LNCaP clone FGC (cell line): Measurements from ENCODE around the gene ECHS1.

Source experiments
- DNase-seq: peaks from one replicate; pipeline ENCODE4 v3.0.0-alpha.2; 2011; ENCODE audit warnings: low read depth
- H3K4me3 ChIP-seq: 2 replicates; pipeline ENCODE4 v1.5.1; 2011; ENCODE audit warnings: mild to moderate bottlenecking, low read depth, low read length, control low read depth
- TF ChIP-seq, protein P1 (sequence below): IDR thresholded peaks from 2 replicates; pipeline ENCODE4 v1.5.1; 2012; ENCODE audit warnings: mild to moderate bottlenecking; ENCODE audit not compliant: control insufficient read depth, insufficient read depth; ENCODE audit errors: extremely low read depth

ECHS1 gene

DNA sequence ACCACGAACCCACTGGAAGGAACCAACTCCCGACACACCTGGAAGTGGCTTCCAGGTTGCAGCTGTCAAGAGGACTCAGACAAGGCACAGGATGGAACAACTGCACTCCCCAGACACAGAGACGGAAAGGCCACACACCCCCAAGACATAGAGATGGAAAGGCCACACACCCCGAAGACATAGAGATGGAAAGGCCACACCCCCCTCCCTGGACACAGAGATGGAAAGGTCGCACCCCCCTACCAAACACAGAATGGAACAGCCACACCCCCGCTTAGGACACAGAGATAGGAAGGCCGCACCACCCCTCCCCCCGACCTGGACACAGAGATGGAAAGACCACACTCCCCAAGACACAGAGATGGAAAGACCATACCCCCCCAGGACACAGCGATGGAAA is 56.9 kb downstream of the ECHS1 start:
- DNase-seq: no peak
- H3K4me3 ChIP-seq: no peak overlapping the region
- TF ChIP-seq, protein P1, sequence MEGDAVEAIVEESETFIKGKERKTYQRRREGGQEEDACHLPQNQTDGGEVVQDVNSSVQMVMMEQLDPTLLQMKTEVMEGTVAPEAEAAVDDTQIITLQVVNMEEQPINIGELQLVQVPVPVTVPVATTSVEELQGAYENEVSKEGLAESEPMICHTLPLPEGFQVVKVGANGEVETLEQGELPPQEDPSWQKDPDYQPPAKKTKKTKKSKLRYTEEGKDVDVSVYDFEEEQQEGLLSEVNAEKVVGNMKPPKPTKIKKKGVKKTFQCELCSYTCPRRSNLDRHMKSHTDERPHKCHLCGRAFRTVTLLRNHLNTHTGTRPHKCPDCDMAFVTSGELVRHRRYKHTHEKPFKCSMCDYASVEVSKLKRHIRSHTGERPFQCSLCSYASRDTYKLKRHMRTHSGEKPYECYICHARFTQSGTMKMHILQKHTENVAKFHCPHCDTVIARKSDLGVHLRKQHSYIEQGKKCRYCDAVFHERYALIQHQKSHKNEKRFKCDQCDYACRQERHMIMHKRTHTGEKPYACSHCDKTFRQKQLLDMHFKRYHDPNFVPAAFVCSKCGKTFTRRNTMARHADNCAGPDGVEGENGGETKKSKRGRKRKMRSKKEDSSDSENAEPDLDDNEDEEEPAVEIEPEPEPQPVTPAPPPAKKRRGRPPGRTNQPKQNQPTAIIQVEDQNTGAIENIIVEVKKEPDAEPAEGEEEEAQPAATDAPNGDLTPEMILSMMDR: no peak

DNA sequence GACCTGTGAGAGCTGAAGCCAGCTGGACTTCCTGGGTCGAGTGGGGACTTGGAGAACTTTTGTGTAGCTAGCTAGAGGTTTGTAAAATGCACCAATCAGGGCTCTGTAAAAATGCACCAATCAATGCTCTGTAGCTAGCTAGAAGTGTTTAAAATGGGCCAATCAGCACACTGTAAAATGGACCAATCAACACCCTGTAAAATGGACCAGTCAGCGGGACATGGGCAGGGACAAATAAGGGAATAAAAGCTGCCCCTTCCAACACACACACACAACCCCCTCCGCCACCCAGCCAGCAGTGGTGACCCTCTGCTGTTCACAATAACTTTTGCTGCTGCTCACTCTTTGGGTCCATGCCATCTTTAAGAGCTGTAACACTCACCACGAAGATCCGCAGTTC is 57.3 kb downstream of the ECHS1 start:
- no peak for DNase-seq
- TF ChIP-seq, protein P1: no peak
- H3K4me3 ChIP-seq: no peak overlapping the region

DNA sequence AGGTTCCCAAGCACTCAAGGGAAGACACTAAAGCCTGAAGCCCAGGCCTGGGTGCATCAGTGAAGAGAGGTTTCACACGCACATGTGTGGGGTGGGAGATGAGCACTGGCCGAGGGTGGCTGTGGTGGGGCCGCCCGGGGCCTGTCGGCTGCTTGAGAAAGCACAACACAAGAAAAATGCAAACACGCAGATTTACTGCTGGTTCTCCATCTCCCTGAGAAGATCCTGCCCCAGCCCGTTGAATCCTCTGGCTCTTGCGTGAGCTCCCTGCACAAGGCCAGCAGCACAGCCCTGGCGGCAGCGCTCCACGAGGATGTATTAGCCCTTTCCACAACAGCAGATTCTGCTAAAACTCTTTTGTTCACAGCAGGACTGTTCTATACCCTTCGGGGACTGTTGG is 58.2 kb downstream of the ECHS1 start:
- TF ChIP-seq, protein P1: no peak
- no peak overlapping the region for H3K4me3 ChIP-seq
- no peak for DNase-seq

DNA sequence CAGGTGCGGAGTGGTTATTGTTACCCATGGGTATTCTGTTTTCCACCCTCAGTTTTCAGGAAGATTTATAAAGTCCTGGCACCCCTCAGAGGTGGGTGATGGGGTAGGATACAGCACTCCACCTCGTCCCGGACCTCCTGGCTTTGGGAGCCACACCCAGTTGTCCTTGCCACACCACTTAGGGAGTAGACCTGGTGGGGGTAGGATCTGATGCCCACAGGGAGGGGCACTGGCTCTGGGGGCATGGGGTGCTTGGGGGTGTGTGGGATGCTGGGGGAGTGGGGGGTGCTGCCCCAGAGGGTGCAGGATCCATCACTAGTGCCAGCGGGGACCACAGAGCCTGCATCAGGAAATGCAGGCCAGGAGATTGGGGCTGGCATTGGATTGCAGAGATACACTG is 60.0 kb downstream of the ECHS1 start:
- TF ChIP-seq, protein P1: no peak
- DNase-seq: no peak
- no peak overlapping the region for H3K4me3 ChIP-seq

DNA sequence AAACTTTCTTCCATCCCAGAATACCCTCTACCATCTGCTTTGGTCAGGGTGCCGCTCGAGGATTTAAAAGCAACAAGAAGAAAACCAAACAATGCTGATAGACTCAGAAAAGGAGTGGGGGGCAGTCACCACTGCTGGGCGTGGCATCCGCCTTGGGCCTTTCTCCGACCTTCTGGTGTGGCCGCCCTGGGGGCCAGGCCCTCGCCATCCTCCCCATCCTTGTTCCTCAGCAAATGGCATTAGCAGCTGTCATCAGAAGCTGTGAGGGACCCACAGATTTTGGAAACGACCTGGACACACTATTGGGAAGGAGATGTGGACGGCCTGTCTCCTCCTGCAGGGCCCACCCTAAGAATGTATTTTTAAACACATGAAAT is 60.4 kb downstream of the ECHS1 start:
- H3K4me3 ChIP-seq: no peak overlapping the region
- DNase-seq: no peak
- TF ChIP-seq, protein P1: no peak
